IPS-20b (cell line): ENCODE results near the gene P2RY14.

Source experiments
- H3K27ac ChIP-seq: one replicate; pipeline ENCODE4 v1.5.1; 2013; ENCODE audit warnings: low read length
- H3K27me3 ChIP-seq: 2 replicates; pipeline ENCODE4 v1.6.1; 2013; ENCODE audit warnings: mild to moderate bottlenecking, low read length, inconsistent platforms; ENCODE audit not compliant: insufficient read depth
- H3K36me3 ChIP-seq: 2 replicates; pipeline ENCODE4 v1.6.1; 2013; ENCODE audit warnings: low read depth, mild to moderate bottlenecking, inconsistent platforms, low read length, moderate library complexity; ENCODE audit not compliant: insufficient read depth
- H3K4me1 ChIP-seq: 2 replicates; pipeline ENCODE4 v1.6.1; 2013; ENCODE audit warnings: mild to moderate bottlenecking, control low read depth, inconsistent platforms, low read length, moderate library complexity; ENCODE audit not compliant: insufficient read depth
- H3K4me3 ChIP-seq: 2 replicates; pipeline ENCODE4 v1.5.1; 2013; ENCODE audit warnings: mild to moderate bottlenecking, low read length, inconsistent platforms
- H3K9ac ChIP-seq: 2 replicates; pipeline ENCODE4 v1.6.1; 2013; ENCODE audit warnings: low read depth, mild to moderate bottlenecking, inconsistent platforms, low read length, moderate library complexity
- H3K9me3 ChIP-seq: 2 replicates; pipeline ENCODE4 v1.6.1; 2013; ENCODE audit warnings: mild to moderate bottlenecking, low read depth, low read length, inconsistent platforms; ENCODE audit not compliant: insufficient read depth

The P2RY14 gene

GRCh38 chr3:151276038-151276686, 2.2 kb downstream of the P2RY14 start:
- no peaks in the 10 kb centered on the region for H3K4me1 ChIP-seq
- no peaks in the 10 kb centered on the region for H3K9me3 ChIP-seq
- H3K27ac ChIP-seq, result no peak overlapping the region
- H3K4me3 ChIP-seq, result no peak overlapping the region
- H3K9ac ChIP-seq, result no peak overlapping the region
- no peaks in the 10 kb centered on the region for H3K36me3 ChIP-seq
- no peaks in the 10 kb centered on the region for H3K27me3 ChIP-seq

GRCh38 chr3:151275091-151275490, 3.3 kb downstream of the P2RY14 start:
- Histone ChIP-seq H3K36me3 (no peaks in the 10 kb centered on the region), H3K4me3 (no peak overlapping the region), H3K27ac (no peak overlapping the region), H3K4me1 (no peaks in the 10 kb centered on the region), H3K9ac (no peak overlapping the region), H3K27me3 (no peaks in the 10 kb centered on the region), H3K9me3 (no peaks in the 10 kb centered on the region)

- Histone ChIP-seq H3K27ac (no peak overlapping the region), H3K9me3 (no peaks in the 10 kb centered on the region), H3K27me3 (no peaks in the 10 kb centered on the region), H3K4me1 (peaks cover 12% of the 10 kb centered on the region; the same call in 1 of the 2 replicates), H3K9ac (no peak overlapping the region), H3K4me3 (no peak overlapping the region), H3K36me3 (no peaks in the 10 kb centered on the region)
These were observed 8.7 kb downstream of the P2RY14 start for GRCh38 chr3:151269631-151270030.

- Histone ChIP-seq H3K4me1 (peaks cover 12% of the 10 kb centered on the region; the same call in 1 of the 2 replicates), H3K9ac (no peak overlapping the region; the same call in 1 of the 2 replicates), H3K36me3 (no peaks in the 10 kb centered on the region), H3K4me3 (no peak overlapping the region), H3K27ac (no peak overlapping the region), H3K27me3 (no peaks in the 10 kb centered on the region), H3K9me3 (no peaks in the 10 kb centered on the region)
These were observed 9.8 kb downstream of the P2RY14 start for GRCh38 chr3:151268267-151269235.

- Histone ChIP-seq H3K27ac (no peak overlapping the region), H3K36me3 (no peaks in the 10 kb centered on the region), H3K9me3 (no peaks in the 10 kb centered on the region), H3K27me3 (no peaks in the 10 kb centered on the region), H3K4me3 (no peak overlapping the region), H3K4me1 (peaks cover 12% of the 10 kb centered on the region; the same call in 1 of the 2 replicates), H3K9ac (no peak overlapping the region)
These were observed 11.3 kb downstream of the P2RY14 start for GRCh38 chr3:151267066-151267465.

GRCh38 chr3:151265866-151266265, 12.5 kb downstream of the P2RY14 start:
- no peak overlapping the region for H3K4me3 ChIP-seq
- H3K27me3 ChIP-seq, result no peaks in the 10 kb centered on the region
- H3K9ac ChIP-seq, result no peak overlapping the region
- peaks cover 4% of the 10 kb centered on the region; the same call in 1 of the 2 replicates for H3K36me3 ChIP-seq
- peaks cover 12% of the 10 kb centered on the region; the same call in 1 of the 2 replicates for H3K4me1 ChIP-seq
- H3K9me3 ChIP-seq, result no peaks in the 10 kb centered on the region
- no peak overlapping the region for H3K27ac ChIP-seq

GRCh38 chr3:151265166-151265565, 13.2 kb downstream of the P2RY14 start:
- Histone ChIP-seq H3K4me3 (no peak overlapping the region), H3K27me3 (no peaks in the 10 kb centered on the region), H3K4me1 (peaks cover 12% of the 10 kb centered on the region; the same call in 1 of the 2 replicates), H3K36me3 (peaks cover 4% of the 10 kb centered on the region; the same call in 1 of the 2 replicates), H3K9ac (no peak overlapping the region), H3K27ac (no peak overlapping the region), H3K9me3 (no peaks in the 10 kb centered on the region)

GRCh38 chr3:151264605-151265004, 13.7 kb downstream of the P2RY14 start:
- Histone ChIP-seq H3K9me3 (no peaks in the 10 kb centered on the region), H3K9ac (no peak overlapping the region), H3K36me3 (peaks cover 4% of the 10 kb centered on the region; the same call in 1 of the 2 replicates), H3K4me1 (peaks cover 12% of the 10 kb centered on the region; the same call in 1 of the 2 replicates), H3K27me3 (no peaks in the 10 kb centered on the region), H3K4me3 (no peak overlapping the region), H3K27ac (no peak overlapping the region)

GRCh38 chr3:151262871-151263525, 15.3 kb downstream of the P2RY14 start:
- no peak overlapping the region for H3K27ac ChIP-seq
- H3K36me3 ChIP-seq, result peaks cover 4% of the 10 kb centered on the region; the same call in 1 of the 2 replicates
- H3K4me1 ChIP-seq, result peaks cover 9% of the 10 kb centered on the region; the same call in 1 of the 2 replicates

GRCh38 chr3:151259664-151260063, 18.7 kb downstream of the P2RY14 start:
- Histone ChIP-seq H3K36me3 (peaks cover 4% of the 10 kb centered on the region; the same call in 1 of the 2 replicates), H3K27ac (no peak overlapping the region), H3K4me1 (no peaks in the 10 kb centered on the region), H3K4me3 (no peak overlapping the region), H3K27me3 (no peaks in the 10 kb centered on the region), H3K9me3 (no peaks in the 10 kb centered on the region), H3K9ac (no peak overlapping the region)

More at GRCh38 chr3:151262871-151263525, 15.3 kb downstream of the P2RY14 start:
- Histone ChIP-seq H3K27me3 (no peaks in the 10 kb centered on the region), H3K4me3 (no peak overlapping the region), H3K9me3 (no peaks in the 10 kb centered on the region), H3K9ac (no peak overlapping the region)

GRCh38 chr3:151256749-151257148, 21.6 kb downstream of the P2RY14 start:
- Histone ChIP-seq H3K4me3 (no peak overlapping the region), H3K36me3 (peaks cover 4% of the 10 kb centered on the region; the same call in 1 of the 2 replicates), H3K9ac (no peak overlapping the region), H3K4me1 (no peaks in the 10 kb centered on the region), H3K9me3 (no peaks in the 10 kb centered on the region), H3K27me3 (no peaks in the 10 kb centered on the region), H3K27ac (no peak overlapping the region)
